Measurements from ENCODE around the gene ACBD4.
"Not testable (repeated sequence)": the region's sequence is repeated elsewhere in the genome, so short reads cannot be mapped to it uniquely, and the experiment has no call there.

ACBD4 gene

DNA sequence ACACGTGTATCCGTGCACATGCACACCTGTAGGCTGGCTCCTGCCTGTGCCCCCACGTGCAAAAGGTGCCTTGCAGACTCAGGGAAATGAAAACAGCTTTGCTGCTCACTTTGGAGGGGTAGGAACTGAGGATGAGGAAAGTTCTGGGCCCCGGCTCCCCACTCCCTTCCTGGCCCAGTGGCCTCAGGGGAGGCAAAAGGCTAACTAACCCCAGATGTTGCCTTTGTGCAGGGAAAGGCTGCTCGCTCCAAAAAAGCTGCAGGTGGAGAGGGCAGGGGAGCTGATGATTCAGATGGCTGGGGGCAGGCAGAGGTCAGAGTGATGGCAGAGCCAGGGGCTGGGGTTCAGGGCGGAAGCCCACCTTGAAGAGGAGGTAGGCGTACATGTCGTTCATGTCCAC lies 15.5 kb upstream of the ACBD4 start:
- no peak for DNase-seq (ENCODE audit: low read depth in 2 of 2)

DNA sequence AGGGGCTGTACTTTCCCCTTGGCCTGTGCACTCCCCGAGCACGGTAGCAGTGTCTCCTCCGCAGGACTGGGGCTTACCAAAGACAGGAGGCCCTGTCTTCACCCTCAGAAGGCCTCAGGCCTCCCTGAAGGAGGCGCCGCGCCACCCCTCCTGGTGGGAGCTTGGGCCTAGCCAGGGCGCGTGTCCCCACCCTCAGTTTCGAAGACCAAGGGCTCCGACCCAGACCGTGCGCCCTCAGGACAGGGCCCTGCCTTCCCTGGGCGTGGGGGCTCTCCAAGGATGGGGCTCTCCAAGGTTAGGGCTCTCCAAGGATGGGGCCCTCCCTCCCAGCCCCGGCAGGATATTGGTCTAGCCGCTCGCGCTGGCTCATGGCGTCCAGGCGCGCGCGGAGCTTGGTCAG lies 14.9 kb upstream of the ACBD4 start:
- DNase-seq (ENCODE audit: low read depth in 2 of 2): no peak

DNA sequence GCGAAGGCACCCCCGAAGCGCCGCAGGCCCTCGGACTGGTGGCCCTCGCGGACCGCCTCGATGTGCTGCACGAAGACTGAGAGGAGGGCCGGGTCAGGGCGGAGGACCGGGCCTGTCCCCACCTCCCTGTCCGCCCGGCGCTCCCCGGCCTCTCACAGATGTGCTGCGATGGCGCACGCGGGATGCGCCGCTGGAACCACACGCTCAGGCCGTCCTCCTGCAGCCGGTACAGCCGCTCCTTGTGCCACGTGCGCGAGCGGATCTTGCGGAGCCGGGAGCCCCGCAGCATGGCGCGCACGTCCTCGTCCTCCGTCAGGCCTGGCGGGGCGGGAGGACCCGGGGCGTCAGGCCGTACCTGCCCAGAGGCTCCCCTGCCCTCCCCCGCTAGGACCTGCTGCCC lies 14.4 kb upstream of the ACBD4 start:
- DNase-seq (ENCODE audit: low read depth in 2 of 2): no peak

DNA sequence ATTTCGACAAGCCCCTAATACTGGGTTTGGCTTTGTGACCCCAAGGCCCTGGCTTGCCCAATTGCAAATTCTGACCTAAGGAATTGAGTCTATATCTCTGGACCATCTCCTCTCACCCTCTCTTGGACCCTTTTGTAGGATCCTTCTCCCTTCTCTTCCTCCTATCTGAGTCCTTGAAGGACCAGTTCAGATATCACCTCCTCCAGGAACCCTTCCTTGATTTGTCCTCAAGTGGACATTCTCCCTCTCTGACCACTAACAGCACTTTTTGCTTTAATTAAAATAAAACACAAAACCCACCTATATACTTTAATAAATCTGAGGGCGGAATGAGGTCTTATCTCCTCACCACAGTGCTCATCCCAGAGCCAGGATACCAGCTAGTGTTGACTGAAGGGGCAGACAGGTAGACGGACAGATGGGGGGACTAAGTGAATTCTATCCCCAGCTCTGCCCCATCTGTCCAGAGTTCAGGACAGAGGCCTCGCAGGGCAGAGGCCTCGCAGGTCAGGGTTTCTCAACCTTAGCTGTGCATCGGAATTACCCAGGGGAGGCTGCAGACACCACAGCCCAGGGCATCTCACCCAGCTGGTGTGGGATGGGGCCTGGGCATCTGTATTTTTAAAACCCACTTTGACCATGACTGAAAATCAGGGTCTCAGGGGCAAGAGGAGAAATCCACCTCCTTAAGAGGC lies 12.3 kb upstream of the ACBD4 start:
- DNase-seq (ENCODE audit: low read depth in 2 of 2): no peak

DNA sequence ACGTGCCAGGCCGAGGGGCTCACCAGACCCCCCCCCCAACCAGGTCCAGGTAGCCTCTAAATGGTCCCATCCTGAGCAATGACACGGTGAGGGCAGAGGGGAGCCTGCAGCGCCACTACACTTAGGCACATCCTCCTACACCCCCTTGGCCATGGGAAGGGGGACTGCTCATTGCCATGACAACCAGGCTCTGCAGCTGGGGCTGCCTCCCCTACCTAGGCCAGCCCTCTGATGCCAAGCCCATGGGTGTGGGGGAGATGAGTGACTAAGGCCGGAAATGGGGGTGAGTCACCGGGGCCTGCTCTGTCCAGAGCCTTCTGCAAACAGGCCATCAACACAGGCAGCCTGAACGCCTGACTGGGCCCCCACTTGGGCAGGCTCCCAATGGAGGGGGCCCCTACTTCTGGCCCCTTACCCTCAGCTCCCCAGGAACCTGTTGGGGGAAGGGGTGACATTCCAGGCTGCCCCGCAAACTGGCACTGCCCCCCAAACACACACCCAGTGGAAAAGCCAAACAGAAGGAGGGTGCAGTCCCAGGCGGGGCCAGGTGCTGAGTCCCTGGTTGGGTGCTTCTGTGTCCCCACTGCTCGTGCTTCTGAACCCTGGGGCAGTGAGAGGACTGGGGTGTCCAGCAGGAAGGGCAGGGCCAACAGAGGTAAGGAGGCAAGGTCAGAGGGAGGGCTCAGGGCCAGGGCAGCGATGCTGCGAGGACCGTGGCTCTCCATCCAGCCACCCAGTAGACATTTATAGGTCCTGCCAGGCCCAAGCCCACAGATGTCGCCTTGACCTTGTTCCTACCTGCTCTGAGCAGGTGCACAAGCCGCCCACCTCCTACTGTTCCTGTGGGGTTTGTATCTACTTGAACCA lies 11.3 kb upstream of the ACBD4 start:
- no peak for DNase-seq (ENCODE audit: low read depth in 2 of 2)

DNA sequence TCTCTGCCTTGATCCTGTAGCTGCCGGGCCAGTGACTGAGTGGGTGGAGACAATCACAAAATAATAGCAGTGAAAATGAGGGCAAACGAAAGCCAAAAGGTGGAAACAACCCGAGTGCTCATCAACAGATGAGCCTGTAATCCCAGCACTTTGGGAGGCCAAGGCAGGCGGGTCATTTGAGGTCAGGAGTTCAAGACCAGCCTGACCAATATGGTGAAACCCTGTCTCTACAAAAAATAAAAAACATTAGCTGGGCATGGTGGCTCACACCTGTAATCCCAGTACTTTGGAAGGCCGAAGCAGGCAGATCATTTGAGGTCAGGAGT lies 10.7 kb upstream of the ACBD4 start:
- not testable (repeated sequence) for DNase-seq (ENCODE audit: low read depth in 2 of 2)

DNA sequence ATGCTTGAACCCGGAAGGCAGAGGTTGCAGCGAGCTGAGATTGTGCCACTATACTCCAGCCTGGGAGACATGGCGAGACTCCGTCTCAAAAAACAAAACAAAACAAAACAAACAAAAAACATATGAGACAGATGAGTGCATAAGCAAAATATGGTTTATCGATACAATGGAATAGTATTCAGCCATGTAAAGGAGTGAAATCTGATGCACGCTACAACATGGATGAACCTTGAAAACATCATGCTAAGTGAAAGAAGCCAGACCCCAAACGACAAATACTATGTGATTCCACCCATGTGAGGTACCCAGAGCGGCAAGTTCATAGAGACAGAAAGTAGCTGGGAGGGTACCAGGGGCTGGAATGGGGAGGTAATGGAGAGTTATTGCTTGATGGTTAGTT lies 10.0 kb upstream of the ACBD4 start:
- DNase-seq (ENCODE audit: low read depth in 2 of 2): no peak

DNA sequence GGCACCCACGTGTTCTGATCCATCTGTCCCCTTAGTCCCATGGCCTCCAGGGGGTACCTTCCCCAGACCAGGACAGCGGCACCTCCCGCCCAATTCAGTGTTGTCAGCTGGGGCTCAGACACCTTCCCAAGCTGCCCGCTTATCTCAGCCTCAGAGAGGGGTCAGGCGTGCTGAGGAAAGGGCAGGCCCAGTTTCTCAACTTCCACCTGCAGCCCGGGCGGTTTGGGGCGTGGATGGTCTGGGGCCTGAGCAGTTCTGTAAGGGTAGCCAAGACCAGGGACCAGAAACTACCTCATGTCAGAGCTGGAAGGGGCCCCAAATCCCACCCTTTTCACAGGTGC lies 8.3 kb upstream of the ACBD4 start:
- no peak for DNase-seq (ENCODE audit: low read depth in 2 of 2)

DNA sequence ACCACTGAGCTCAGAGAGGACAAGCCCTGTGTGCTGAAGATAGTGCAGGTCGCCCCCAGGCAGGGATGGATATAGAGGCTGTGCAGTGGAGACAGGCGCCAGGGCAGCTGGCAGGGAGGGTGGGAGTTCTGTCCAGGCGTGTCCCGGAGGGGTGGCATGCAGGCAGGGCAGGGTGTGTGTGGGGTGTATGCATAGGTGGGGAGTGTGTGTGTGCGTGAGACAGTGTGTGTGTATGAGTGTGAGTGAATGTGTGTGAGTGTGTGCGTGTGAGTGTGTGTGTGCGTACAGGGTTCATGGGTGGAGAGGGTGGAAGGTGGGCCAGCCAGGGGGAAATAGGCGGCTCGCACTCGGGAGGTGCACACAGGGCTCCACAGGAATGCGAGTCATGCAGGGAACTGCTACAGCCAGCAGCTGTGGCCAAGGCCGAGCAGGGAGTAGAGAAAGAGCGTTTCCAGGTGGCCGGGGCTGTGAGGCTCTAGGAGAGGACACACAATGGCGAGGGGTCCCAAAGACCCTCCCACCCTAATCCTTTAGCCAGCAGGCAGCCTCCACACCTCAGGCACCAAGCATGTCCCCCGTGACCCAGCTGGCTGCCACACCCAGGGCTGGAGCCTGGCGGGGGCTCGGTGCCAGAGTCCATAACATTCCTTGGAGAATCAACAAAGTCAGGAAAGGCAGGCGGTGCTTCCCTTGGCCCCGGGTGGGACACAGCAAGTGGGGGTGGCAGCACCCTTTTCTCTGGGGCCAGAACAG lies 7.8 kb upstream of the ACBD4 start:
- DNase-seq (ENCODE audit: low read depth in 2 of 2): no peak

DNA sequence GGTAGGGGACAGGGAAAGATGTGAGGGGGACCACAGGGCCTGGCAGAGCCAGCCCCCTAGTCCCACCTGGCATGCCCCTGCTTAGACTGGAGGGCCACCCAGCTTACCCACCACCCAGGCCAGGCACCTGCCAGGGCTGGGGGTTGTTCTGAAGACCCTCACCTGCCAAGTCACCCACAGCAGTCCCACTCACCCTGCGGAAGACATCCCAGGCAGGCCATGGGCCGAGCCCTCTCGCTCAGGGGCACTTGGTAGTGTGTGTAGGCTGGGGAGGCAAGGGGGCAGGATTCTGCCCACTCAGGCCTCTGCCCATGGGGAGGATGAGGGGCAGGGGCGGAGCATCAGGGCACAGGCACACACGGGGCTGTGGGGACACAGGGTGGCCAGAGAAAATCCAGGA lies 7.2 kb upstream of the ACBD4 start:
- no peak for DNase-seq (ENCODE audit: low read depth in 2 of 2)

DNA sequence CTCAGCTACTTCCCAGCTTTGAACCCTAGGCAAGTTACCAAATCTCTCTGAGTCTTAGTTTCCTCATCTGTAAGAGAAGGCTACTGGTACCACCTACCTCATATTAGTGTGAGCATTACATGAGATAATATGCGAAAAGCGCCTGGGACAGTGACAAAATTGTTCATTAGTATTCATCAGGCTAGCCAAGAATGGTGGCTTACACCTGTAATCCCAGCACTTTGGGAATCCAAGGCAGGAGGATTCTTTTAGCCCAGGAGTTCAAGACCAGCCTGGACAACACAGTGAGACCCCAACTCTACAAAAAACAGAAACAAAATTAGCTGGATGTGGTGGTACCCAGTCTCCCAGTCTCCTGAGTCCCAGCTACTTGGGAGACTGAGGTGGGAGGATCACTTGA lies 6.5 kb upstream of the ACBD4 start:
- DNase-seq (ENCODE audit: low read depth in 2 of 2): no peak

DNA sequence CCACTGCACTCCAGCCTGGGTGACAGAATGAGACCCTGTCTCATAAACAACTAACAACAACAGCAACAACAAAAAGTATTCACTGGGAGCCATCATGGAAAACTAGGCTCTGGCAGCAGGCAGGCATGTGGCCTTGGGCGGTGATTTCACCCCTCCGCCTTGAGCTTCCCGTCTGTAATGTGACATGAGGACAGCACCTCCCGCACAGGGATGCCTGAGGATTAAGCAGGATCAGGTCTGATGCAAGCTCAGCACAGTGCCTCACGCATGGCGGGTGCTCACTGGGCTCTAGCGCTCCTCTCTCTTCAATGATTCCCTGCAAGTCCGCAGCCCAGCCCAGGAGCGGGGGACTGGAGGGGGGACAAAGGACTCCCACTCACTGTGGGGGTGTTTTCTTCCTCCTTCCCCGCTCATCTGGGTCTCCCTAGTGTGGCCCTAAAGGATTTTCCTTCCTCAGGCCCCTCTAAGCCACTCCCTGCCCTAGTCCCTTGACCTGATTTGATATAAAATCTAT lies 6.0 kb upstream of the ACBD4 start:
- no peak for DNase-seq (ENCODE audit: low read depth in 2 of 2)

DNA sequence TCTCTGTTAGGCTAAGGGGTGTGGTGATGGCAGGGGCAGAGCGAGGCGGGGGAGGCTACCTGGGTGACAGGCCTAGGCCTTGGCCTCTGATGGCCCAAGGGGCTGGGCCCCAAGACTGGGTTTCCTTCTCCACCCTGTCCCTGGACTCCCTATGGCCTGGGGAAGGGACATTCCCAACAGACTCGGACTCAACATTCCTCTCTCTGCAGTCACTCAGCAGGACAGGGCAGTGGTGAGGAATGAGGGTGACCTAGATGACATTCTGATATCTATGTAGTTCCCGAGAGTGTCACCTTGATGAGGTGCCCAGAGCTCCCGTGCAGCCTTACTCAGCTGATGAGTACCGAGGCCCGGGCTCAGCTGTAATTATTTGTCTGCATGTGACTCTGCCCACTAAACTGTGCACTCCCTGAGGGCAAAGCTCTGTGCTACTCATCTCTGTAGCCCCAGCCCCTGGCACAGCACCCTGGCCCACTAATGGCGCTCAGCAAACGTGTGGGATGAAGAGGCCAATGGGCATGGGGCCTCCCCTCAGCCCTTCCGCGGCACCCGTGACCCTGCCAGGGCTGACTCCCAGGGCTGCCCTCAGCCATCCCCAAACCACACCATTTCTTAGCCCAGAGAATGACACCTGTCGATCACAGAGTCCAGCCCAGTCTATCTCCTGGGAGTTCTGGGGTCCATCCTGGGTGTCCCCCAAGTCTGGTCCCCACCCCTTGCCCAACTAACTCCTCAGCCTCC lies 5.4 kb upstream of the ACBD4 start:
- no peak for DNase-seq (ENCODE audit: low read depth in 2 of 2)

DNA sequence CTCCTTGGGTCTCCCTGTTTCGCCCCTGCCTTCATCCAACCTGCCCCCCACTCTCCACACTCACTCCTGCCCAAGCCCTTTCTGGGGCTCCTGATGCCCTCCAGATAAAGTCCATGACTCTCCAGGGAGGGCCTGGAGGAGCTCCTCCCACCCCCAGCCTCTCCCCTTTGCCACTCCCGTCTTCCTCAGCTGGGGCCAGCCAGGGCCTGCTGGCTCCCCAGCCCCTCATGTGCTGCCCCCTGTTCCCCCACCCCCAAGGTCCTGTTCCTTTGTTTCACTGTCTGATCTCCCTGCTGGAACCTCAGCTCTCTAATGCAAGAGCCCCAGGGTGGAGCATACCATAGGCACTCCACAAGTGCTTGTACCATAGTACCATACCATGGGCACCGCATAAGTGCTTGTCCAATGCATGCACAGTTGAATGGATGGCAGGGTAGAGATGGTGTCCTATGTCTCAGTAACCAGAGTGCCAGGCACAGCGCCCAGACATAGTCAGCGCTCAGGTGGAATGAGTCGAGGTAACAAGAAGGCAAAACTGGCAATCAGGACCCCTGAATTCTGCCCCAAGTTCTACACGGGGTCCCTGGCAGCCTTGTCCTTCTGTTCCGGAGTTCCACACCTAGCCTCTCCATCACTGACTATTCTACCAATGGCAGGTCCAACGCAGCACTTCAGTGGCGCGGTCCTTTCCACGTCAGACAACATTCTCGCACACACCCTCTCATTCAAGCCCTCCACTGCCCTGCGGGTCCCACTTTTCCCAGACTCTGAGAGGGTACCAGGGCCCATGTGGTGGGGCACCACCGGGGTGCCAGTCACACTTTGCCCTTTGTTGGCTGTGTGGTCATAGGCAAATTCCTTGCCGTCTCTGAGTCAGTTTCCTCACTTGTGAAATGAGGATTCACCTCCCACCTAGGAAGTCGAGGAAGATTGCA lies 4.5 kb upstream of the ACBD4 start:
- no peak for DNase-seq (ENCODE audit: low read depth in 2 of 2)

DNA sequence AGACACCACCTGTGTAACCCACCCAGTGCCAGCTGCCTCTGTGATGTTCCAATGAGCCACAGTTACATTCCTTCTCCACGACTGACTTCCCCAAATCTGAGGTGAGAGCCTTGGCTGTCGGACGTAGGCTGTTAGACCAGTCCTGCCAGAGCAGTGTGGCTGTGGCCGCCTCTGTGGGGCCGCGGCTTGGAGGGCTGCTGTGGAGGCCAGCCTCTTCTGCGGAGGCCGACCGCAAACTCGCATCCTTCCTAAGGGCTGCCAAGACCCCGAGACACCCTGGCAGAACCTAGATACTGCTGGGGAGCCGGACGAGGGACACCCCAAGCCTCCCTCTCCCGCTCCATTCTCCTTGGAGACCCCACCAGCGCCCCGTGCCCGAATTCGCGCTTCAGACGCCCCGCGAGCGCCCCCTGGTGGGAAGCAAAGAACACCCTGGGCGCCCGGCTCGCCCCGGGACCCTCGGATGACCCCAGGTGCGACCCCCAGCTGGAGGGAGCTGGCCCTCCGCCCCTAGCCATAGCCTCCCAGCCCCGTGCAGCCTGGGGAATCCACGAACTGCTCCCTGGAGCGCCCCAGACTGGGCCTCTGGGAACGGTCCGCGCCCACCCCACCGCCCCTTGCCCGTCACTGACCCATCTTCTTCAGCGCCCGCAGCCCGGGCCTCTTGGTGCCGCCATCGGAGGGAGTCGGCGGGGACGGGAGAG lies 3.7 kb upstream of the ACBD4 start:
- DNase-seq (ENCODE audit: low read depth in 2 of 2): peak in 1 of 2 experiments; percentile 50

DNA sequence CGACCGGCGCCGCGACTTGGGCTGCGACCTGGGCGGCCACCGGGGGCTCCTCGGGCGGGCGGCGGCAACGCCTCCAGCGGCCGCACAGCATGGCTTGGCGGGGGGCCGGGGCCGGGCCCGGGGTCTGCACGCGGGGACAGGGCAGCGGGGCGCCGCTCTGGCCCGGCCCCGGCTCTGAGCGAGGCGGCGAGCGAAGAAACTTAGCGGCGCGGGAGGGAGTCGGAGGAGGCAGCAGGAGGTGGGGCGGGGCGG lies 3.2 kb upstream of the ACBD4 start, which contains the start of gene PLCD3:
Gene PLCD3 (minus strand): TSS at position 196 of the 252 bp plus-strand sequence. CDS start 105 bp downstream, at position 91.
- peak in 1 of 2 experiments; percentile 65 for DNase-seq (ENCODE audit: low read depth in 2 of 2)

DNA sequence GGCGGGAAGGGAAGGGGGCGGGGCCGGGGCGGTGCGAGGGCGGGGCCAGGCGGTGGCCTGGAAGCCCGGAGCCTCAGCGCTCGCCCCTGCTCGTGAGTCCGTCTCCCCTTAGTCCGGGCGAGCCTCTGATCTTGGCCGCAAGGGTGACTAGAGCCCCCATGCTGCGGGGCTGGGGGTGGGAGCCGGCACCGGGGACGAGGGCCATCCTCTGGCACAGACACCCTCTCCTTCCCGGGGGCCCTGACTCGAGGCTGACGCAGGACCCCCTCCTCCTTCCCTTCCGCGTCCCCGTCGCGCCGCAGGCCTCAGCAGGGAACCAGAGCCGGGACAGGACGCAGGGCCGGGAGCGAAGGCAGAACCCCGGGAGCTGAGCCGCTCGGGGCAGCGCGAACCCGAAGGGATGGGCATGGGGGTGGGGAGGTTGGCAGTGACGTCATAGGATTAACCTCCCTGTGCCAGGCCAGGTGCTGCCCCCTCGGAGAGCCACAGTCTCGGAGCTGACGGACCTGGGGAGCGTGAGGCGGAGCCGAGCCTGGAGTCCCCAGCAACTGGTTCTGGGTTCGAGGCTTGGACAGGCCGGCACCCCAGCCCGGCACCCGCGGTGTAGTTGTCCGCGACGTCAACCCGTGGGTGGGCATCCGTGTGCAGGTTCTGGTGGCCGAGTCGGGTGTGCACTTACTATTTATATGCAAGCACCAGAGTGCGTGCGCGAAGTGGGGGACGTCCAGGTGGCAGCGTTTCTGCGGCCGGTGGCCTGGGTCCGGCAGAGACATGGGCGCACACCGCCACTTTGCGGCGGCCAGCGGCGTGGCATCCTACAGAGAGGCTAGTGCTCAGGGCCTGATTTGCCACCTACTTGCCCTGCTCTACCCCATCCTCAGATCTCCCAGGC lies 2.7 kb upstream of the ACBD4 start:
- DNase-seq (ENCODE audit: low read depth in 2 of 2): peak; percentile 41 to 46

DNA sequence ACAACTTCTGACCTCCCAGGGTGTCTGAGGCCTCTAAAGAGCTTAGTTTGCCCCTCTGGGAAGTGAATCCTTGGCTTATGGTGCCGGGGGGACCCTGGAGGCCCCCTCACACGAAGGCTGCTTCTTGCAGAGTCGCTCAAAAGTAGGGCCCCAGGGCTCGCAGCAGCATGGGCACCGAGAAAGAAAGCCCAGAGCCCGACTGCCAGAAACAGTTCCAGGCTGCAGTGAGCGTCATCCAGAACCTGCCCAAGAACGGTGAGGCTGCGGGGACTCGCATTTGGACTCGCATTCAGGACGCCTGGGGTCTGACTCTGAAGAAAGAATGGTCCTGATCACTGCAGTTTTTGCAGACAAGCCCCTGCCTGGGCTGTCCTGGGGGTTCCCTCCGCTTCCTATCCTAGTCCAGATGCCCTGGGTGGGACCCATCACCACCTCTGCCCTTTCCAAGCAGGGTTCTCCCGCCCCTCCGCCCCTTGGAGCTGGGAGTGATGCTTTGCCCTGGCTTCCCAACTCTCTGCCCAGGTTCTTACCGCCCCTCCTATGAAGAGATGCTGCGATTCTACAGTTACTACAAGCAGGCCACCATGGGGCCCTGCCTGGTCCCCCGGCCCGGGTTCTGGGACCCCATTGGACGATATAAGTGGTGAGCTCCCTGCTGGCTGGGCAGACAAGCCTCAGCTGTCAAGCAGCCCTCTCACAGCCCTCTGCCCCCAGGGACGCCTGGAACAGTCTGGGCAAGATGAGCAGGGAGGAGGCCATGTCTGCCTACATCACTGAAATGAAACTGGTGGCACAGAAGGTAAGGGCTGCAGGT lies 698 bp downstream of the ACBD4 start:
- no peak for DNase-seq (ENCODE audit: low read depth in 2 of 2)
